HepG2 (cell line): Measurements from ENCODE around the gene ATP1A1. TPM values are rescaled to one million over a fixed set of nuclear protein-coding genes. Genes with fewer than 3 reads are reported as not detected.
A peak's percentile ranks its signal among the peaks of the same experiment; 100 is the strongest.

Source experiments
- BHLHE40 ChIP-seq: IDR thresholded peaks from 2 replicates; pipeline ENCODE4 v1.6.1; 2011; ENCODE audit warnings: low read length, improper control_type of control experiment
- ERF ChIP-seq: IDR thresholded peaks from 2 replicates; pipeline ENCODE4 v1.6.1; 2018; ENCODE audit warnings: missing biosample characterization, missing genetic modification reagents
- FOXK1 ChIP-seq: sonication (generic); formaldehyde crosslinking; IDR thresholded peaks from 2 replicates; pipeline ENCODE4 v1.4.0; 2020; ENCODE audit warnings: low read depth, missing genetic modification reagents, borderline replicate concordance
- GABPB1 ChIP-seq: IDR thresholded peaks from 2 replicates; pipeline ENCODE4 v1.6.1; 2016; ENCODE audit warnings: mild to moderate bottlenecking, missing genetic modification reagents, moderate library complexity, missing compliant biosample characterization
- ISL2 ChIP-seq: sonication (generic); formaldehyde crosslinking; IDR thresholded peaks from 2 replicates; pipeline ENCODE4 v1.5.0; 2020; ENCODE audit warnings: missing genetic modification reagents
- MBNL3 ChIP-seq: fragments of 250-450 bp; sonication (Bioruptor Pico); conservative IDR thresholded peaks from 2 replicates; pipeline ENCODE4 v1.8.0; 2022; ENCODE audit warnings: mild to moderate bottlenecking, inconsistent platforms
- MIER3 ChIP-seq: IDR thresholded peaks from 2 replicates; pipeline ENCODE4 v1.6.1; 2016; ENCODE audit warnings: missing compliant biosample characterization, borderline replicate concordance
- NFE2 ChIP-seq: sonication (generic); formaldehyde crosslinking; IDR thresholded peaks from 2 replicates; pipeline ENCODE4 v1.4.0; 2020; ENCODE audit warnings: missing genetic modification reagents
- PHF8 ChIP-seq: sonication (generic); formaldehyde crosslinking; IDR thresholded peaks from 2 replicates; pipeline ENCODE4 v1.5.0; 2020; ENCODE audit warnings: missing genetic modification reagents
- SAP130 ChIP-seq: IDR thresholded peaks from 2 replicates; pipeline ENCODE4 v1.6.1; 2016; ENCODE audit warnings: low read depth
- TAF1 ChIP-seq: sonication (generic); formaldehyde crosslinking; IDR thresholded peaks from 2 replicates; pipeline ENCODE4 v1.4.0; 2020; ENCODE audit warnings: missing genetic modification reagents
- ZBTB38 ChIP-seq: sonication (generic); formaldehyde crosslinking; IDR thresholded peaks from 2 replicates; pipeline ENCODE4 v1.5.1; 2020; ENCODE audit warnings: mild to moderate bottlenecking, missing genetic modification reagents
- ZKSCAN8 ChIP-seq: IDR thresholded peaks from 2 replicates; pipeline ENCODE4 v1.6.1; 2016; ENCODE audit warnings: borderline replicate concordance, missing genetic modification reagents, missing compliant biosample characterization
- ZNF670 ChIP-seq: sonication (generic); formaldehyde crosslinking; IDR thresholded peaks from 2 replicates; pipeline ENCODE4 v1.8.0; 2022; ENCODE audit warnings: mild to moderate bottlenecking, missing genetic modification reagents, borderline replicate concordance
- polyA plus RNA-seq, 8 experiments: library from polyadenylated mRNA; depleted of rRNA in 3 of 8; stranded (reverse) in 7 of 8; unstranded in 1 of 8; fragments of >200 nt; fragmentation: Illumina TruSeq in 4 of 8; extraction: Trizol in 4 of 8; gene quantifications; 2 replicates each; pipeline versions ENCODE4 v1.2.1 to v1.2.3, GENCODE V29; 2011 to 2016; ENCODE audit warnings: low read depth in 4 of 8, missing spikeins in 1 of 8, mixed read lengths in 1 of 8; ENCODE audit not compliant: insufficient read depth in 1 of 8
- total RNA-seq, 5 experiments: library from RNA; depleted of rRNA; stranded (reverse); fragments of >200 nt; fragmentation: Illumina TruSeq; extraction: Trizol; gene quantifications; 2 replicates each; pipeline ENCODE4 v1.2.3, GENCODE V29; 2016; ENCODE audit warnings: low read depth in 1 of 5
- TF ChIP-seq, protein P1 (sequence below): IDR thresholded peaks from 2 replicates; pipeline ENCODE4 v1.6.1; 2018; ENCODE audit warnings: missing genetic modification reagents, mild to moderate bottlenecking, missing compliant biosample characterization
- TF ChIP-seq, protein P2 (sequence below), 2 experiments: sonication (generic) in 1 of 2; formaldehyde crosslinking in 1 of 2; IDR thresholded peaks; 2 replicates each; pipeline versions ENCODE4 v1.4.0 to v1.6.1; 2018 to 2020; ENCODE audit warnings: missing genetic modification reagents in 2 of 2, borderline replicate concordance in 1 of 2, low read depth in 1 of 2, mild to moderate bottlenecking in 1 of 2, missing biosample characterization in 1 of 2
- TF ChIP-seq, protein P3 (sequence below): sonication (generic); formaldehyde crosslinking; IDR thresholded peaks from 2 replicates; pipeline ENCODE4 v1.8.1; 2022; ENCODE audit warnings: low read depth, mild to moderate bottlenecking, missing genetic modification reagents
- TF ChIP-seq, protein P4 (sequence below): IDR thresholded peaks from 2 replicates; pipeline ENCODE4 v1.4.0; 2020; ENCODE audit warnings: mild to moderate bottlenecking, missing genetic modification reagents

ATP1A1 gene
- total and polyA plus RNA-seq, 2 of the 13 experiments (the other 11 are each of a cell fraction or from before 2014, with no cell fraction given): 280 to 705 TPM

DNA sequence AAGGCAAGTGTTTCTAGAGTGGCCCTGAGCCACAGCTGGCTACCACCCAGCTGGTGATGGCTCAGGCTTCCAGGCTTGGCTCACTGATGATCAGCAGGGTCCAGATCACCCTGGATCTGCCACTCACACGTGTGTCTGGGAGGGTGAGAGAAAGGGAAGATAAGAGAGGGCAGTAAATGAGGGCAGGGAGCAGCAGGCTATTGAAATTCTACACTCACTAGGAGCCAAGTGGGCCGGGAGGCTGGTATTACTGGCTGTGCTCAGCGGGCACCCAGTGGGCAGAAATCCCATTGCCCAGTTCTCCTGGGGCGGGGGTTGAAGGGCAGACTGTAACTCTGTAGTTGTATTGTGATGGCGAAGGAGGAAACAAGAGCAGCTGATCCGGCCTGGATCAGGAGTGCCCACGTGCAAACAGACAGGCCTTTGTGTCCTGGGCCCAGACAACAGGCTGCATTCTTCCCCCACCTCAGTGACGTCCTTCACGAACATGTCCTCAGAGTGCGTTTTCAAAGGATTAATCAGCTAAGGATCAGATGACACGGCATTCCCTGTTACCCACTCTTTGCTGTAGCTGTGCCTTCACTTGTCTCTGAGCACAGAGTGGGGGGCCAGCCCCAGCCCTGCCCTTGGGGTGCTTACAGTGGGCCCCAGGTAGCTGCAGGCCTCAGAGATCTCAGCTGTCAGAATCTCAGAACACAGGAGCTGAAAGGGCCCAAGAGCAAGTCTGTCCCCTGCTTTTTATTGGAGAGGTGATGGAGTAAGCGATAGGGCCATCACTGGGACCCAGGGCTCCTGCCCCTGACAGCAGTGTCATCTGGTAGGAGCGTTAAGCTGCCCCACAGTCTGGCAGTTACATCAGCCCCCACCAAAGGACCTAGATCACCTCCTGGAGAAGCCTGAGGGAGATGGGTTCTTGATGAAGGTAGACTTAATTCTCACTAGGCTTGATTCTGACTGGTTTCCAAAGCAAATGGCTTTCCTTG is 60.5 kb downstream of the ATP1A1 start (continued):
- TF ChIP-seq TAF1: 0 out of 2 replicates have a peak, but pooled peaks have one; percentile 26
- TF ChIP-seq, protein P1, sequence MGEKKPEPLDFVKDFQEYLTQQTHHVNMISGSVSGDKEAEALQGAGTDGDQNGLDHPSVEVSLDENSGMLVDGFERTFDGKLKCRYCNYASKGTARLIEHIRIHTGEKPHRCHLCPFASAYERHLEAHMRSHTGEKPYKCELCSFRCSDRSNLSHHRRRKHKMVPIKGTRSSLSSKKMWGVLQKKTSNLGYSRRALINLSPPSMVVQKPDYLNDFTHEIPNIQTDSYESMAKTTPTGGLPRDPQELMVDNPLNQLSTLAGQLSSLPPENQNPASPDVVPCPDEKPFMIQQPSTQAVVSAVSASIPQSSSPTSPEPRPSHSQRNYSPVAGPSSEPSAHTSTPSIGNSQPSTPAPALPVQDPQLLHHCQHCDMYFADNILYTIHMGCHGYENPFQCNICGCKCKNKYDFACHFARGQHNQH (CRISPR knock-in tag): peak; percentile 72; the same call in 1 of the 2 replicates
- TF ChIP-seq, protein P2, sequence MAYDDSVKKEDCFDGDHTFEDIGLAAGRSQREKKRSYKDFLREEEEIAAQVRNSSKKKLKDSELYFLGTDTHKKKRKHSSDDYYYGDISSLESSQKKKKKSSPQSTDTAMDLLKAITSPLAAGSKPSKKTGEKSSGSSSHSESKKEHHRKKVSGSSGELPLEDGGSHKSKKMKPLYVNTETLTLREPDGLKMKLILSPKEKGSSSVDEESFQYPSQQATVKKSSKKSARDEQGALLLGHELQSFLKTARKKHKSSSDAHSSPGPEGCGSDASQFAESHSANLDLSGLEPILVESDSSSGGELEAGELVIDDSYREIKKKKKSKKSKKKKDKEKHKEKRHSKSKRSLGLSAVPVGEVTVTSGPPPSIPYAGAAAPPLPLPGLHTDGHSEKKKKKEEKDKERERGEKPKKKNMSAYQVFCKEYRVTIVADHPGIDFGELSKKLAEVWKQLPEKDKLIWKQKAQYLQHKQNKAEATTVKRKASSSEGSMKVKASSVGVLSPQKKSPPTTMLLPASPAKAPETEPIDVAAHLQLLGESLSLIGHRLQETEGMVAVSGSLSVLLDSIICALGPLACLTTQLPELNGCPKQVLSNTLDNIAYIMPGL (CRISPR knock-in tag; IDR thresholded peaks at IDR 0.05; ENCODE audit: borderline replicate concordance in 1 of 2, low read depth in 1 of 2): peak in 1 of 2 experiments; percentile 37; a peak in 1 of 4 replicates
- 0 out of 2 replicates have a peak, but pooled peaks have one; percentile 15 for TF ChIP-seq ZKSCAN8 (CRISPR knock-in tag)
- TF ChIP-seq NFE2 (CRISPR knock-in tag): 0 out of 2 replicates have a peak, but pooled peaks have one; percentile 18
- no peak for TF ChIP-seq ZNF670 (CRISPR knock-in tag)
- TF ChIP-seq, protein P3, sequence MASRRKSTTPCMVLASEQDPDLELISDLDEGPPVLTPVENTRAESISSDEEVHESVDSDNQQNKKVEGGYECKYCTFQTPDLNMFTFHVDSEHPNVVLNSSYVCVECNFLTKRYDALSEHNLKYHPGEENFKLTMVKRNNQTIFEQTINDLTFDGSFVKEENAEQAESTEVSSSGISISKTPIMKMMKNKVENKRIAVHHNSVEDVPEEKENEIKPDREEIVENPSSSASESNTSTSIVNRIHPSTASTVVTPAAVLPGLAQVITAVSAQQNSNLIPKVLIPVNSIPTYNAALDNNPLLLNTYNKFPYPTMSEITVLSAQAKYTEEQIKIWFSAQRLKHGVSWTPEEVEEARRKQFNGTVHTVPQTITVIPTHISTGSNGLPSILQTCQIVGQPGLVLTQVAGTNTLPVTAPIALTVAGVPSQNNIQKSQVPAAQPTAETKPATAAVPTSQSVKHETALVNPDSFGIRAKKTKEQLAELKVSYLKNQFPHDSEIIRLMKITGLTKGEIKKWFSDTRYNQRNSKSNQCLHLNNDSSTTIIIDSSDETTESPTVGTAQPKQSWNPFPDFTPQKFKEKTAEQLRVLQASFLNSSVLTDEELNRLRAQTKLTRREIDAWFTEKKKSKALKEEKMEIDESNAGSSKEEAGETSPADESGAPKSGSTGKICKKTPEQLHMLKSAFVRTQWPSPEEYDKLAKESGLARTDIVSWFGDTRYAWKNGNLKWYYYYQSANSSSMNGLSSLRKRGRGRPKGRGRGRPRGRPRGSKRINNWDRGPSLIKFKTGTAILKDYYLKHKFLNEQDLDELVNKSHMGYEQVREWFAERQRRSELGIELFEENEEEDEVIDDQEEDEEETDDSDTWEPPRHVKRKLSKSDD (CRISPR knock-in tag): peak; percentile 71; the same call in 1 of the 2 replicates
- TF ChIP-seq, protein P4, sequence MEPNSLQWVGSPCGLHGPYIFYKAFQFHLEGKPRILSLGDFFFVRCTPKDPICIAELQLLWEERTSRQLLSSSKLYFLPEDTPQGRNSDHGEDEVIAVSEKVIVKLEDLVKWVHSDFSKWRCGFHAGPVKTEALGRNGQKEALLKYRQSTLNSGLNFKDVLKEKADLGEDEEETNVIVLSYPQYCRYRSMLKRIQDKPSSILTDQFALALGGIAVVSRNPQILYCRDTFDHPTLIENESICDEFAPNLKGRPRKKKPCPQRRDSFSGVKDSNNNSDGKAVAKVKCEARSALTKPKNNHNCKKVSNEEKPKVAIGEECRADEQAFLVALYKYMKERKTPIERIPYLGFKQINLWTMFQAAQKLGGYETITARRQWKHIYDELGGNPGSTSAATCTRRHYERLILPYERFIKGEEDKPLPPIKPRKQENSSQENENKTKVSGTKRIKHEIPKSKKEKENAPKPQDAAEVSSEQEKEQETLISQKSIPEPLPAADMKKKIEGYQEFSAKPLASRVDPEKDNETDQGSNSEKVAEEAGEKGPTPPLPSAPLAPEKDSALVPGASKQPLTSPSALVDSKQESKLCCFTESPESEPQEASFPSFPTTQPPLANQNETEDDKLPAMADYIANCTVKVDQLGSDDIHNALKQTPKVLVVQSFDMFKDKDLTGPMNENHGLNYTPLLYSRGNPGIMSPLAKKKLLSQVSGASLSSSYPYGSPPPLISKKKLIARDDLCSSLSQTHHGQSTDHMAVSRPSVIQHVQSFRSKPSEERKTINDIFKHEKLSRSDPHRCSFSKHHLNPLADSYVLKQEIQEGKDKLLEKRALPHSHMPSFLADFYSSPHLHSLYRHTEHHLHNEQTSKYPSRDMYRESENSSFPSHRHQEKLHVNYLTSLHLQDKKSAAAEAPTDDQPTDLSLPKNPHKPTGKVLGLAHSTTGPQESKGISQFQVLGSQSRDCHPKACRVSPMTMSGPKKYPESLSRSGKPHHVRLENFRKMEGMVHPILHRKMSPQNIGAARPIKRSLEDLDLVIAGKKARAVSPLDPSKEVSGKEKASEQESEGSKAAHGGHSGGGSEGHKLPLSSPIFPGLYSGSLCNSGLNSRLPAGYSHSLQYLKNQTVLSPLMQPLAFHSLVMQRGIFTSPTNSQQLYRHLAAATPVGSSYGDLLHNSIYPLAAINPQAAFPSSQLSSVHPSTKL (CRISPR knock-in tag): peak; percentile 82
- TF ChIP-seq ISL2 (CRISPR knock-in tag): 0 out of 2 replicates have a peak, but pooled peaks have one; percentile 8
- peak; percentile 69; the same call in 1 of the 2 replicates for TF ChIP-seq FOXK1 (CRISPR knock-in tag)
- peak; percentile 76 for TF ChIP-seq SAP130 (CRISPR knock-in tag)
- TF ChIP-seq ZBTB38: no peak; the same call in 1 of the 2 replicates
- peak; percentile 23; the same call in 1 of the 2 replicates for TF ChIP-seq PHF8 (CRISPR knock-in tag)
- no peak for TF ChIP-seq MBNL3 (CRISPR knock-in tag)
- TF ChIP-seq MIER3 (CRISPR knock-in tag): no peak
- TF ChIP-seq ERF (CRISPR knock-in tag): peak; percentile 66; the same call in 1 of the 2 replicates
- TF ChIP-seq GABPB1 (CRISPR knock-in tag): peak; percentile 43; the same call in 1 of the 2 replicates
- peak; percentile 81 for TF ChIP-seq BHLHE40
